HepG2 (cell line): Measurements from ENCODE around the gene ELSPBP1. TPM values are rescaled to one million over a fixed set of nuclear protein-coding genes. Genes with fewer than 3 reads are reported as not detected.

Experiments
- ATAC-seq: fragments of 200-7000 bp; cut with Tn5 transposase; 3 replicates; pipeline ENCODE4 v1.9.1; 2020; ENCODE audit warnings: mild to moderate bottlenecking, moderate library complexity
- BruUV-seq: library from RNA; stranded (reverse); fragments of 400-500 nt; replicated peaks from 2 replicates; lab custom pipeline; 2021; lab: Mats Ljungman, UMichigan
- CTCF ChIA-PET: fragments of 300-600 bp; formaldehyde crosslinking; extraction: SDS; loops from one replicate; lab custom pipeline; 2021; ENCODE audit warnings: low total read pairs, inconsistent platforms, low intra/inter-chr PET ratio; lab: Yijun Ruan, JAX
- POLR2A ChIA-PET: fragments of 350-600 bp; sonication (Branson Sonifier 250); formaldehyde crosslinking; loops from one replicate; lab custom pipeline; 2020; ENCODE audit warnings: antibody characterized with exemption, inconsistent platforms; lab: Yijun Ruan, JAX
- DNase-seq: peaks from one replicate; pipeline ENCODE4 v3.0.0-alpha.2; 2015; ENCODE audit warnings: low spot score
- FAIRE-seq: peaks from 3 replicates; lab custom pipeline; 2011; peaks lifted over from hg19 to GRCh38; lab: Jason Lieb, UNC
- H2AFZ ChIP-seq: one replicate; pipeline ENCODE4 v1.6.1; 2011; ENCODE audit warnings: low read length, inconsistent platforms
- H3K27ac ChIP-seq: fragments of 300-600 bp; 3 replicates; pipeline ENCODE4 v1.8.0; 2011; ENCODE audit warnings: mixed run types, mild to moderate bottlenecking, mixed read lengths, low read length, inconsistent platforms; ENCODE audit not compliant: insufficient read depth; ENCODE audit errors: extremely low read length
- H3K27me3 ChIP-seq, 2 experiments: fragments of 200-600 bp in 1 of 2; 2 replicates in 1 of 2; 3 replicates in 1 of 2; pipeline versions ENCODE4 v1.6.0 to v1.8.0; 2011; ENCODE audit warnings: low read length in 2 of 2, mild to moderate bottlenecking in 2 of 2, moderate library complexity in 2 of 2, inconsistent platforms in 1 of 2; ENCODE audit not compliant: insufficient read depth in 2 of 2, control insufficient read depth in 1 of 2
- H3K36me3 ChIP-seq, 2 experiments: fragments of 200-600 bp in 1 of 2; replicated peaks in 1 of 2; 2 replicates in 1 of 2; 3 replicates in 1 of 2; pipeline versions ENCODE4 v1.5.1 to v1.8.0; 2011; ENCODE audit warnings: low read length in 2 of 2, inconsistent platforms in 1 of 2; ENCODE audit not compliant: insufficient read depth in 2 of 2, control insufficient read depth in 1 of 2
- H3K4me1 ChIP-seq: 2 replicates; pipeline ENCODE4 v1.5.1; 2012; ENCODE audit warnings: low read length, inconsistent platforms; ENCODE audit not compliant: insufficient read depth
- H3K4me2 ChIP-seq: 2 replicates; pipeline ENCODE4 v1.6.0; 2011; ENCODE audit warnings: low read depth, low read length, inconsistent platforms
- H3K4me3 ChIP-seq, 3 experiments: fragments of 200-600 bp in 1 of 3; sonication (generic), shearing (Covaris generic) in 1 of 3; replicated peaks in 1 of 3; 2 replicates each; pipeline ENCODE4 v1.5.1; 2011 to 2016; ENCODE audit warnings: low read length in 3 of 3, inconsistent platforms in 2 of 3, low read depth in 2 of 3, mild to moderate bottlenecking in 2 of 3, control low read depth in 1 of 3, mixed read lengths in 1 of 3; ENCODE audit not compliant: insufficient read depth in 1 of 3
- H3K79me2 ChIP-seq: one replicate; pipeline ENCODE4 v1.6.1; 2011; ENCODE audit warnings: low read length, inconsistent platforms; ENCODE audit not compliant: insufficient read depth
- H3K9ac ChIP-seq: 2 replicates; pipeline ENCODE4 v1.6.0; 2011; ENCODE audit warnings: mild to moderate bottlenecking, low read depth, low read length, inconsistent platforms; ENCODE audit not compliant: insufficient read depth
- H3K9me3 ChIP-seq: 2 replicates; pipeline ENCODE4 v1.5.1; 2012; ENCODE audit warnings: mild to moderate bottlenecking, low read length
- H4K20me1 ChIP-seq: 2 replicates; pipeline ENCODE4 v1.6.0; 2011; ENCODE audit warnings: inconsistent platforms, mild to moderate bottlenecking, low read length, moderate library complexity; ENCODE audit not compliant: insufficient read depth
- CBX5 ChIP-seq: sonication (generic); formaldehyde crosslinking; IDR thresholded peaks from 2 replicates; pipeline ENCODE4 v1.4.0; 2020; ENCODE audit warnings: missing genetic modification reagents, borderline replicate concordance
- KLF15 ChIP-seq: sonication (generic); formaldehyde crosslinking; IDR thresholded peaks from 2 replicates; pipeline ENCODE4 v1.8.1; 2023; ENCODE audit warnings: borderline replicate concordance, mild to moderate bottlenecking, inconsistent platforms, missing genetic modification reagents, mixed read lengths
- LCORL ChIP-seq, 2 experiments: fragments of 450-650 bp in 1 of 2; sonication (generic) in 1 of 2; formaldehyde crosslinking in 1 of 2; IDR thresholded peaks; 2 replicates each; pipeline versions ENCODE4 v1.5.0 to v1.6.1; 2017 to 2020; ENCODE audit warnings: antibody characterized with exemption in 1 of 2, missing genetic modification reagents in 1 of 2
- SMAD1 ChIP-seq: sonication (generic); formaldehyde crosslinking; IDR thresholded peaks from 2 replicates; pipeline ENCODE4 v1.4.0; 2020; ENCODE audit warnings: missing genetic modification reagents, low read depth, mild to moderate bottlenecking, borderline replicate concordance
- SRSF4 ChIP-seq: fragments of 200-400 bp; formaldehyde crosslinking; IDR thresholded peaks from one replicate; pipeline ENCODE4 v1.6.1; 2018; ENCODE audit warnings: mild to moderate bottlenecking, low read depth, low read length, moderate library complexity; ENCODE audit not compliant: poor library complexity, severe bottlenecking
- SSRP1 ChIP-seq: IDR thresholded peaks from 2 replicates; pipeline ENCODE4 v1.6.1; 2016; ENCODE audit warnings: control low read depth
- TBX2 ChIP-seq: sonication (generic); formaldehyde crosslinking; IDR thresholded peaks from 2 replicates; pipeline ENCODE4 v1.5.0; 2020; ENCODE audit warnings: missing genetic modification reagents, mild to moderate bottlenecking, borderline replicate concordance
- TEAD2 ChIP-seq: sonication (generic); formaldehyde crosslinking; IDR thresholded peaks from 2 replicates; pipeline ENCODE4 v1.9.0; 2021; ENCODE audit warnings: missing genetic modification reagents
- ZFP37 ChIP-seq: sonication (generic); formaldehyde crosslinking; IDR thresholded peaks from 2 replicates; pipeline ENCODE4 v1.4.0; 2020; ENCODE audit warnings: missing genetic modification reagents, borderline replicate concordance
- ZNF7 ChIP-seq: IDR thresholded peaks from 2 replicates; pipeline ENCODE4 v1.6.1; 2016; ENCODE audit warnings: missing biosample characterization, missing genetic modification reagents
- WGBS: methylation state at CpG from one replicate; pipeline ENCODE4 v1.1.6; 2017; ENCODE audit warnings: low lambda C conversion rate; 5-methylcytosine and 5-hydroxymethylcytosine counted together
- in situ Hi-C: cut with HindIII; loops from 2 replicates; pipeline ENCODE4 v1.10.0; 2017; ENCODE audit warnings: low pct_unique_long_range_greater_than_20kb; ENCODE audit not compliant: extremely low pct_ligation_motif_present
- intact Hi-C: fragments of 100-400 bp; cut with micrococcal nuclease; formaldehyde crosslinking; loops from one replicate; pipeline ENCODE4 v1.10.0; 2022; ENCODE audit not compliant: unreplicated experiment
- polyA plus RNA-seq, 8 experiments: library from polyadenylated mRNA; depleted of rRNA in 3 of 8; stranded (reverse) in 7 of 8; unstranded in 1 of 8; fragments of >200 nt; fragmentation: Illumina TruSeq in 4 of 8; extraction: Trizol in 4 of 8; gene quantifications; 2 replicates each; pipeline versions ENCODE4 v1.2.1 to v1.2.3, GENCODE V29; 2011 to 2016; ENCODE audit warnings: low read depth in 4 of 8, missing spikeins in 1 of 8, mixed read lengths in 1 of 8; ENCODE audit not compliant: insufficient read depth in 1 of 8
- total RNA-seq, 5 experiments: library from RNA; depleted of rRNA; stranded (reverse); fragments of >200 nt; fragmentation: Illumina TruSeq; extraction: Trizol; gene quantifications; 2 replicates each; pipeline ENCODE4 v1.2.3, GENCODE V29; 2016; ENCODE audit warnings: low read depth in 1 of 5
- TF ChIP-seq, protein P1 (sequence below): sonication (generic); formaldehyde crosslinking; IDR thresholded peaks from 2 replicates; pipeline ENCODE4 v1.8.1; 2022; ENCODE audit warnings: low read depth, mild to moderate bottlenecking, missing genetic modification reagents

The ELSPBP1 gene
- total and polyA plus RNA-seq, 2 of the 13 experiments (the other 11 are each of a cell fraction or from before 2014, with no cell fraction given): not detected

DNA sequence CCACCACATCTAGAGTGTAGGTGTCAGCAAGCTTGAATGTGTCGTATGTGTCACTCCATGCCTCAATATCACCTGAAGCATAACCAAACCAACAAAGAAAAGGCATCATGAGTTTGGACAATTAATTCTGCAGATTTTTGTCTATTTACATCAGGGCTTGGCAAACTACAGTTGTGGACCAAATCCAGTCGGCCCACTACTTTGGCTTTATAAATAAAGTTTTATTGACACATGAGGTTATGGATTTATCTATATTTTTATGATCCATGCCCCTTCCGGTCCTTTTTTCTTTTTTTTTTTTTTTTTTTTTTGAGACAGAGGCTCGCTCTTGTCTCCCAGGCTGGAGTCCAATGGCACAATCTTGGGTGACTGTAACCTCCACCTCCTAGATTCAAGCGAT lies 58.6 kb downstream of the ELSPBP1 start (continued):
- TF ChIP-seq, protein P1, sequence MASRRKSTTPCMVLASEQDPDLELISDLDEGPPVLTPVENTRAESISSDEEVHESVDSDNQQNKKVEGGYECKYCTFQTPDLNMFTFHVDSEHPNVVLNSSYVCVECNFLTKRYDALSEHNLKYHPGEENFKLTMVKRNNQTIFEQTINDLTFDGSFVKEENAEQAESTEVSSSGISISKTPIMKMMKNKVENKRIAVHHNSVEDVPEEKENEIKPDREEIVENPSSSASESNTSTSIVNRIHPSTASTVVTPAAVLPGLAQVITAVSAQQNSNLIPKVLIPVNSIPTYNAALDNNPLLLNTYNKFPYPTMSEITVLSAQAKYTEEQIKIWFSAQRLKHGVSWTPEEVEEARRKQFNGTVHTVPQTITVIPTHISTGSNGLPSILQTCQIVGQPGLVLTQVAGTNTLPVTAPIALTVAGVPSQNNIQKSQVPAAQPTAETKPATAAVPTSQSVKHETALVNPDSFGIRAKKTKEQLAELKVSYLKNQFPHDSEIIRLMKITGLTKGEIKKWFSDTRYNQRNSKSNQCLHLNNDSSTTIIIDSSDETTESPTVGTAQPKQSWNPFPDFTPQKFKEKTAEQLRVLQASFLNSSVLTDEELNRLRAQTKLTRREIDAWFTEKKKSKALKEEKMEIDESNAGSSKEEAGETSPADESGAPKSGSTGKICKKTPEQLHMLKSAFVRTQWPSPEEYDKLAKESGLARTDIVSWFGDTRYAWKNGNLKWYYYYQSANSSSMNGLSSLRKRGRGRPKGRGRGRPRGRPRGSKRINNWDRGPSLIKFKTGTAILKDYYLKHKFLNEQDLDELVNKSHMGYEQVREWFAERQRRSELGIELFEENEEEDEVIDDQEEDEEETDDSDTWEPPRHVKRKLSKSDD: no peak
- TF ChIP-seq LCORL (IDR thresholded peaks at IDR 0.05): no peak
- no peak for TF ChIP-seq LCORL (CRISPR knock-in tag; IDR thresholded peaks at IDR 0.05)
- no peak for TF ChIP-seq SSRP1 (CRISPR knock-in tag)

GRCh38 chr19:48053856-48054255 lies 59.4 kb downstream of the ELSPBP1 start:
- intact Hi-C loops (no loop called here), in situ Hi-C loops (no loop called here)
- Histone ChIP-seq H3K27ac (no peak overlapping the region), H4K20me1 (no peaks in the 10 kb centered on the region), H2AFZ (no peak overlapping the region), H3K4me1 (no peaks in the 10 kb centered on the region), H3K79me2 (no peaks in the 10 kb centered on the region), H3K36me3 (no peaks in the 10 kb centered on the region), H3K4me2 (no peak overlapping the region), H3K9ac (no peak overlapping the region), H3K27me3 (peaks cover 0 to 4% of the 10 kb centered on the region in 2 experiments; a peak in 2 of 5 replicates), H3K9me3 (no peaks in the 10 kb centered on the region), H3K4me3 (no peak overlapping the region)
- CTCF ChIA-PET: no interaction called here
- FAIRE-seq: no peak
- no TSS peak for BruUV-seq
- TF ChIP-seq ZNF7: no peak
- no peak for TF ChIP-seq SMAD1
- TF ChIP-seq TBX2 (CRISPR knock-in tag): no peak
- TF ChIP-seq KLF15: no peak
- TF ChIP-seq SRSF4: no peak
- no peak for TF ChIP-seq ZFP37 (CRISPR knock-in tag)
- no peak for TF ChIP-seq TEAD2 (CRISPR knock-in tag)
- TF ChIP-seq CBX5: no peak
- POLR2A ChIA-PET: no interaction called here
- WGBS: 9% methylated on average over 2 of the region's 5 CpGs
- DNase-seq: no peak
- no peak for ATAC-seq
